SJCRH30 (cell line): ENCODE measurements around the gene GPR107. TPM values are rescaled to one million over a fixed set of nuclear protein-coding genes. Genes with fewer than 3 reads are reported as not detected.
A peak's percentile ranks its signal among the peaks of the same experiment; 100 is the strongest.

Experiments used
- DNase-seq, 2 experiments: peaks; one replicate each; pipeline ENCODE4 v3.0.0-alpha.2; 2015 to 2020
- H3K27ac ChIP-seq: fragments of 250-450 bp; sonication (Bioruptor Pico); 2 replicates; pipeline ENCODE4 v1.5.1; 2020; ENCODE audit warnings: mild to moderate bottlenecking, moderate library complexity
- H3K27me3 ChIP-seq: fragments of 250-450 bp; sonication (Bioruptor Pico); 2 replicates; pipeline ENCODE4 v1.5.1; 2020; ENCODE audit warnings: mild to moderate bottlenecking, moderate library complexity
- H3K36me3 ChIP-seq: fragments of 250-450 bp; sonication (Bioruptor Pico); 2 replicates; pipeline ENCODE4 v1.5.1; 2020; ENCODE audit warnings: mild to moderate bottlenecking, moderate library complexity
- H3K4me1 ChIP-seq: fragments of 250-450 bp; sonication (Bioruptor Pico); 2 replicates; pipeline ENCODE4 v1.5.1; 2020; ENCODE audit warnings: mild to moderate bottlenecking, moderate library complexity
- H3K4me3 ChIP-seq: fragments of 250-450 bp; sonication (Bioruptor Pico); 2 replicates; pipeline ENCODE4 v1.5.1; 2020; ENCODE audit warnings: mild to moderate bottlenecking, moderate library complexity
- H3K9me3 ChIP-seq: fragments of 250-450 bp; sonication (Bioruptor Pico); replicated peaks from 2 replicates; pipeline ENCODE4 v1.5.1; 2020; ENCODE audit warnings: mild to moderate bottlenecking, moderate library complexity
- total RNA-seq: library from RNA; depleted of rRNA; stranded (reverse); fragments of >200 nt; shearing (Covaris generic); gene quantifications from 2 replicates; pipeline ENCODE4 v1.2.3, GENCODE V29; 2014

The GPR107 gene
- total RNA-seq, 1 experiment from 2014 or later, result 35.2 TPM

- peaks cover 8% of the 10 kb centered on the region; the same call in 1 of the 2 replicates for H3K4me1 ChIP-seq
- H3K4me3 ChIP-seq, result peak overlapping the region; percentile 99
- peaks cover 22% of the 10 kb centered on the region for H3K36me3 ChIP-seq
- H3K9me3 ChIP-seq, result no peaks in the 10 kb centered on the region
- H3K27me3 ChIP-seq, result no peaks in the 10 kb centered on the region
- peak overlapping the region; percentile 69 for H3K27ac ChIP-seq
- peak; percentile 57 to 58 for DNase-seq
Measured at GRCh38 chr9:130172858-130173665, 119.4 kb downstream of the GPR107 start.

GRCh38 chr9:130173666-130173983 is 119.9 kb downstream of the GPR107 start:
- Histone ChIP-seq H3K4me1 (peaks cover 8% of the 10 kb centered on the region; the same call in 1 of the 2 replicates), H3K27me3 (no peaks in the 10 kb centered on the region), H3K36me3 (peaks cover 22% of the 10 kb centered on the region), H3K9me3 (no peaks in the 10 kb centered on the region), H3K4me3 (peak overlapping the region; percentile 99), H3K27ac (peak overlapping the region; percentile 69; the same call in 1 of the 2 replicates)
- no peak for DNase-seq

GRCh38 chr9:130174025-130174424 is 120.3 kb downstream of the GPR107 start:
- H3K9me3 ChIP-seq, result no peaks in the 10 kb centered on the region
- H3K27me3 ChIP-seq, result no peaks in the 10 kb centered on the region
- H3K36me3 ChIP-seq, result peaks cover 22% of the 10 kb centered on the region
- no peak overlapping the region for H3K27ac ChIP-seq
- peak overlapping the region; percentile 99 for H3K4me3 ChIP-seq
- no peak for DNase-seq
- H3K4me1 ChIP-seq, result peaks cover 8% of the 10 kb centered on the region; the same call in 1 of the 2 replicates

DNA sequence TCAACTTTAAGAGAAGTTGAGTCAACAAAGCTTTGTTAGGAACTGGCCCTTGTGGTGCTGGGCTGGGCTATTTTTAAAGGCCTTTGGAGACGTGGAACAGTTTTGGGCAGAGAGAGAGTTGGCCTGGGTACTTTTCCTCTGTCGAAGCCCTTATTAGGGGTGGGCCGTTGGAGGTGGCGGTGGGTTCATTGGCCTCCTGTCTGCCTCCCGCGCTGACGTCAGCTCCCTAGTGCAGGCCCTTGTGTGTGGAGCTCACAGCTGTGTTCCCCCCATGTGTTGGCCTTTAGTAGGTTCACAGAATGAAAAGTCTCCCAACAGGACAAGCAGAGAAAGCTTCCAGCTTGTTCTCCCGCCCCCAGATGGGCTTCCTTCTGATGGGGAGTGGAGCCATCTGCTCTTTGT is 121.2 kb downstream of the GPR107 start:
- H3K27me3 ChIP-seq, result no peaks in the 10 kb centered on the region
- no peak overlapping the region for H3K27ac ChIP-seq
- H3K9me3 ChIP-seq, result no peaks in the 10 kb centered on the region
- no peak for DNase-seq
- H3K4me3 ChIP-seq, result no peak overlapping the region
- peaks cover 8% of the 10 kb centered on the region; the same call in 1 of the 2 replicates for H3K4me1 ChIP-seq
- H3K36me3 ChIP-seq, result peaks cover 28% of the 10 kb centered on the region

- Histone ChIP-seq H3K27ac (no peak overlapping the region), H3K4me1 (peaks cover 8% of the 10 kb centered on the region; the same call in 1 of the 2 replicates), H3K27me3 (no peaks in the 10 kb centered on the region), H3K9me3 (no peaks in the 10 kb centered on the region), H3K4me3 (no peak overlapping the region), H3K36me3 (peaks cover 32% of the 10 kb centered on the region)
- no peak for DNase-seq
Measured at GRCh38 chr9:130175355-130175754, 121.6 kb downstream of the GPR107 start.

GRCh38 chr9:130176760-130177159 is 123.1 kb downstream of the GPR107 start:
- no peaks in the 10 kb centered on the region for H3K9me3 ChIP-seq
- peaks cover 37% of the 10 kb centered on the region for H3K36me3 ChIP-seq
- H3K4me3 ChIP-seq, result no peak overlapping the region
- peaks cover 8% of the 10 kb centered on the region; the same call in 1 of the 2 replicates for H3K4me1 ChIP-seq
- H3K27me3 ChIP-seq, result no peaks in the 10 kb centered on the region
- H3K27ac ChIP-seq, result no peak overlapping the region
- no peak for DNase-seq

DNA sequence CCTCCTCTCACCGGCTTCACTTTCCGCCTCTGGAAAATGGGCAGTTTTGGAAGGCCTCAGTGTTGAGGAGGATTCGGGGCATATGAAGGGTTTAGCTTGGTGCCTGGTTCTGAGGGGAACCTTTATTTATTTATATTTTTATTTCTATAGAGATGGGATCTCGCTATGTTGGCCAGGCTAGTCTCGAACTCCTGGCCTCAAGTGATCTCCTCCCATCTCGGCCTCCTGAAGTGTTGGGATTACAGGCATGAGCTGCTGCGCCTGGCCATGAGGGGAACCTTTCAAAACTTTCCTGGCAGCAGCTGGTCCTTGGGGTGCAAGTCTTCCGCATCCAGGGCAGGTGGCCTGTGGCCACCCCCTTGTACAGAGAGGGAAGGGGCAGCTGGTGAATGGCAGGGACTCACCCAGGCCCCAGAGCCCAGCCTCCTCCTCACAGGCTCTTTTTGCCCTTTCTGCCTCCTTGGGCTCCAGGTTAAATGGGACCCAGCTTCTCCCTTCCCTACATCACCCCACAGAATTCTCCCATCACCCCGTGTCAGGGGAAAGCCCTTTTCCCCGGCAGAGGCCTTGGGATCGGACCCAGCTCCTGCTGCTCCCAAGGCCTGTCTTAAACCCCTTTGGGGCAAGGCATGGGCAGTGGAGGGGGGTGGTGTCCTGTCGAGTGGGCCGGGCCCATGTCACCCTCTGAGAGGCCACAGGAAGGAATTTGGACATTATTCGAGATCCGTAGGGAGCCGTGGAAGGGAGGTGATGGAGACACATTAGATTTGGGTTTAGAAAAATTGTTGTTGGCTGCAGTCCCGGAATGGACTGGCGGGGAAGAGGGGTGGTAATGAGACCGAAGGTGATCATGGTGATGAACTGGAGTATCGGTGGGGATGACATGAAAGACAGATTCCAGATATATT is 124.4 kb downstream of the GPR107 start:
- H3K27me3 ChIP-seq, result no peaks in the 10 kb centered on the region
- H3K27ac ChIP-seq, result no peak overlapping the region
- H3K4me1 ChIP-seq, result peaks cover 19% of the 10 kb centered on the region
- no peaks in the 10 kb centered on the region for H3K9me3 ChIP-seq
- H3K36me3 ChIP-seq, result peaks cover 37% of the 10 kb centered on the region
- DNase-seq, result no peak
- H3K4me3 ChIP-seq, result no peak overlapping the region

GRCh38 chr9:130179331-130179907 is 125.7 kb downstream of the GPR107 start:
- Histone ChIP-seq H3K9me3 (no peaks in the 10 kb centered on the region), H3K27me3 (no peaks in the 10 kb centered on the region), H3K27ac (no peak overlapping the region), H3K4me1 (peaks cover 22% of the 10 kb centered on the region), H3K36me3 (peaks cover 41% of the 10 kb centered on the region), H3K4me3 (no peak overlapping the region)
- no peak for DNase-seq

DNA sequence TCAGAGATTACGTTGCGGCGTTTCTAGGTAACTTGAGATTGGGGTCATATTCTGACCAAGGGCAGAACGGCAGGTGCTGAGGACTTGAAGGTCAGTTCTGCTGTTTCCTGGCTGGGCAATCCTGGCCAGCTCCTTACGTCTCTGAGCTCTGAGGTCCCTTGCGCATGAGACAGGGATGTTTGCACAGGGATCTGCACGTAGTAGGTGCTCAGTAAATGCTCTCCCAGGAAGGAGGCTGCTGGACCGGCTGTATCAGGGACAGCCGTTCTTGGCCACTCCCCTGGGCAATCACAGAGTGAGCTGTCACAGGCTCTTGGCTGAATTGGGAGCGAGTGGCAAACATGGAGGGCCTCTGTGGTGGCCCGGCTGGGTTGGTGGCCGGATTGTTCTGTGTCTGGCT is 126.8 kb downstream of the GPR107 start:
- Histone ChIP-seq H3K36me3 (peaks cover 37% of the 10 kb centered on the region), H3K9me3 (no peaks in the 10 kb centered on the region), H3K4me3 (no peak overlapping the region), H3K27me3 (no peaks in the 10 kb centered on the region), H3K4me1 (peaks cover 27% of the 10 kb centered on the region), H3K27ac (no peak overlapping the region)
- no peak for DNase-seq

GRCh38 chr9:130181678-130182380 is 128.1 kb downstream of the GPR107 start:
- peaks cover 40% of the 10 kb centered on the region for H3K4me1 ChIP-seq
- H3K27me3 ChIP-seq, result no peaks in the 10 kb centered on the region
- H3K9me3 ChIP-seq, result no peaks in the 10 kb centered on the region
- peaks cover 26% of the 10 kb centered on the region for H3K36me3 ChIP-seq
- no peak overlapping the region for H3K27ac ChIP-seq
- H3K4me3 ChIP-seq, result no peak overlapping the region
- no peak for DNase-seq

DNA sequence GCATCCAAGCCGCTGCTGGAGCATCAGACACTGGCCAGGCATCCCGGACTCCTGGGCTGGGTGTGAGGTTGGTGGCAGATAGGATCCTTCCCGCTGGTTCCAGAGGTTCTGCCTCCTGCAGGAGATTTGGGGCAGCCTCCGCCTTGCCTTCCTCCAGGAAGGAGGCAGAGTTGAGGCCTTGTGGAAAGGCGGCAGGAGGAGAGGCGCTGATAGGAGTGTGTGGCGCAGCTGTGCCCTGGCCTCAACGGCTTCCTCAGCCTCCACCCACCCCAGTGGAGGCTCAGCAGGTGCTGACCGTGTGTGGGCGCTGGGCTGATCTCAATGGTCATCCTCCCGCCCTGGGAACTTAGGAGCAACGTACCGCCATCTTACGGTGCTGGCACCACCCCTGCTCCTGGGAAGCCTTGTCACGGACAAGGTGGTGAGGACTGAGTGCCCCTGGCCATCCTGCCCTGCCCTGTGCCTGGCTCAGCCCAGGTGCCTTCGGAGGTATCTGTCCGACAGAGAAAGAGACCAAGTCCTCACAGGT is 128.7 kb downstream of the GPR107 start:
- Histone ChIP-seq H3K4me1 (peaks cover 46% of the 10 kb centered on the region), H3K27ac (peak overlapping the region; percentile 35)
- no peak for DNase-seq

GRCh38 chr9:130183133-130183762 is 129.5 kb downstream of the GPR107 start:
- no peak overlapping the region for H3K4me3 ChIP-seq
- no peaks in the 10 kb centered on the region for H3K27me3 ChIP-seq
- H3K36me3 ChIP-seq, result peaks cover 19% of the 10 kb centered on the region
- H3K4me1 ChIP-seq, result peaks cover 51% of the 10 kb centered on the region
- DNase-seq, result peak; percentile 89
- H3K27ac ChIP-seq, result peak overlapping the region; percentile 35
- H3K9me3 ChIP-seq, result no peaks in the 10 kb centered on the region

More for the DNA sequence above, 128.7 kb downstream of the GPR107 start:
- peaks cover 20% of the 10 kb centered on the region for H3K36me3 ChIP-seq
- no peaks in the 10 kb centered on the region for H3K27me3 ChIP-seq
- no peaks in the 10 kb centered on the region for H3K9me3 ChIP-seq
- no peak overlapping the region for H3K4me3 ChIP-seq

DNA sequence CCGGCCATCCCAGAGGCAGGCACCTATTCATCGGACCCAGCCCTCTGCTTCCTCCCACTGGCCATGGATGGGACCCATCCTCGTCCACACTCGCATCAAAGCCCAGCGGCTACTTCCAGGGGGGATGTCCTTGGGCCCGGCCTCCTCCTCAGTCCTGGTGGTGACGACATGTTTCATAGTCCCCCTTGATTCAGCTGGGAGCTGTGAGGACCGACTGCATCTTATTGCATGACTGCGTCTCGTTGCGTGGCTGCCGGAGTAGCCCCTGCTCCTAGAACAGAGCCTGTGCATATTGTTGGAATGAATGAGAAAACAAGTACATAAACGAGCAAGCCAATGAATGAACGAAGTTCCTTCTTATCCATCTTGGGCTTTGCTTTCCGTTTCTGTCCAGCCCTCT is 131.3 kb downstream of the GPR107 start:
- no peaks in the 10 kb centered on the region for H3K9me3 ChIP-seq
- H3K4me3 ChIP-seq, result no peak overlapping the region
- H3K4me1 ChIP-seq, result peaks cover 56% of the 10 kb centered on the region
- H3K27ac ChIP-seq, result peak overlapping the region; percentile 54; the same call in 1 of the 2 replicates
- H3K27me3 ChIP-seq, result no peaks in the 10 kb centered on the region
- peaks cover 18% of the 10 kb centered on the region for H3K36me3 ChIP-seq
- no peak for DNase-seq
